OCI-LY3 (cell line): ENCODE data around the gene CAMTA1.

Experiments
- H2AFZ ChIP-seq: fragments of 200-600, 300-600 bp; shearing (Covaris generic); 2 replicates; pipeline ENCODE4 v1.6.0; 2014; ENCODE audit warnings: antibody characterized with exemption, low read depth, low read length
- H3K27ac ChIP-seq: fragments of 200-600, 300-600 bp; sonication (generic); 2 replicates; pipeline ENCODE4 v1.5.1; 2014; ENCODE audit warnings: mild to moderate bottlenecking, low read length, moderate library complexity, mixed read lengths
- H3K27me3 ChIP-seq: fragments of 200-600, 300-600 bp; sonication (generic); 2 replicates; pipeline ENCODE4 v1.6.1; 2014; ENCODE audit warnings: low read depth, low read length, mixed read lengths
- H3K36me3 ChIP-seq: fragments of 200-600, 300-600 bp; sonication (generic); replicated peaks from 2 replicates; pipeline ENCODE3; 2014; ENCODE audit warnings: low read depth, low read length, mixed read lengths
- H3K4me1 ChIP-seq: fragments of 300-600, 200-600 bp; sonication (generic); 2 replicates; pipeline ENCODE4 v1.6.1; 2014; ENCODE audit warnings: low read length, mixed read lengths
- H3K4me2 ChIP-seq: fragments of 200-600, 300-600 bp; sonication (generic); 2 replicates; pipeline ENCODE4 v1.6.1; 2014; ENCODE audit warnings: low read length, mixed read lengths
- H3K4me3 ChIP-seq: fragments of 300-600, 200-600 bp; sonication (generic); 2 replicates; pipeline ENCODE4 v1.5.1; 2014; ENCODE audit warnings: antibody characterized with exemption, mild to moderate bottlenecking, low read length, moderate library complexity
- H3K79me2 ChIP-seq: fragments of 300-600, 200-600 bp; shearing (Covaris generic); 2 replicates; pipeline ENCODE4 v1.6.1; 2014; ENCODE audit warnings: mild to moderate bottlenecking, low read length, mixed read lengths
- H3K9ac ChIP-seq: fragments of 300-600, 200-600 bp; shearing (Covaris generic); 2 replicates; pipeline ENCODE4 v1.6.0; 2014; ENCODE audit warnings: mild to moderate bottlenecking, low read length, moderate library complexity
- H3K9me3 ChIP-seq: fragments of 200-600, 300-600 bp; shearing (Covaris generic); 2 replicates; pipeline ENCODE4 v1.6.1; 2014; ENCODE audit warnings: low read length, mixed read lengths; ENCODE audit not compliant: insufficient read depth
- H4K20me1 ChIP-seq: fragments of 200-600, 300-600 bp; sonication (generic); 2 replicates; pipeline ENCODE4 v1.6.1; 2016; ENCODE audit warnings: low read length, mixed read lengths; ENCODE audit not compliant: insufficient read depth
- CTCF ChIP-seq: fragments of 200-600, 300-600 bp; sonication (generic); IDR thresholded peaks from 2 replicates; pipeline ENCODE4 v1.5.1; 2014; ENCODE audit warnings: antibody characterized with exemption, low read length, low read depth
- EZH2phosphoT487 ChIP-seq: fragments of 200-600 bp; shearing (Covaris generic); IDR thresholded peaks from 2 replicates; pipeline ENCODE4 v1.6.1; 2018; ENCODE audit warnings: antibody characterized with exemption, mixed run types, low read depth

Gene CAMTA1

GRCh38 chr1:7813677-7814373, 1028.6 kb downstream of the CAMTA1 start:
- Histone ChIP-seq H3K79me2 (no peaks in the 10 kb centered on the region), H3K4me1 (no peaks in the 10 kb centered on the region), H3K27ac (no peak overlapping the region), H3K4me3 (no peak overlapping the region), H4K20me1 (no peaks in the 10 kb centered on the region), H3K36me3 (peaks cover 11% of the 10 kb centered on the region), H3K9me3 (peaks cover 5% of the 10 kb centered on the region; the same call in 1 of the 2 replicates), H3K9ac (no peak overlapping the region), H3K4me2 (no peak overlapping the region), H3K27me3 (no peaks in the 10 kb centered on the region), H2AFZ (no peak overlapping the region)
- TF ChIP-seq EZH2phosphoT487 (no peak), CTCF (no peak)
